DMS 273 (cell line): ENCODE results near the gene CRTC2.
"Not testable (repeated sequence)": the region's sequence is repeated elsewhere in the genome, so short reads cannot be mapped to it uniquely, and the experiment has no call there.

ENCODE experiments used
- DNase-seq: peaks from one replicate; lab custom pipeline; 2025; ENCODE audit not compliant: unreplicated experiment; lab: John Stamatoyannopoulos, UW

Gene CRTC2

GRCh38 chr1:153958111-153958960 lies at the start of gene CRTC2:
Gene CRTC2, minus strand, starts transcription at chr1:153958612. Its CDS starts 115 bp downstream, at chr1:153958497.
- DNase-seq, result peak; percentile 99

- DNase-seq, result no peak
Observed at GRCh38 chr1:154006136-154006535, 47.7 kb upstream of the CRTC2 start.

- no peak for DNase-seq
Observed at GRCh38 chr1:154000420-154000819, 42.0 kb upstream of the CRTC2 start.

- DNase-seq, result not testable (repeated sequence)
Observed at GRCh38 chr1:153996882-153997281, 38.5 kb upstream of the CRTC2 start.

- DNase-seq, result no peak
Observed at GRCh38 chr1:153995640-153996039, 37.2 kb upstream of the CRTC2 start.

GRCh38 chr1:153995202-153995601 lies 36.8 kb upstream of the CRTC2 start:
- no peak for DNase-seq

GRCh38 chr1:153991806-153992205 lies 33.4 kb upstream of the CRTC2 start:
- no peak for DNase-seq

GRCh38 chr1:153991151-153991630 lies 32.8 kb upstream of the CRTC2 start:
- no peak for DNase-seq

GRCh38 chr1:153990468-153991150 lies 32.2 kb upstream of the CRTC2 start, which contains the start of gene RPS27:
Gene RPS27, plus strand, starts transcription at chr1:153990762. Its CDS starts 35 bp downstream, at chr1:153990797.
- DNase-seq, result peak; percentile 99

- DNase-seq, result no peak
Observed at GRCh38 chr1:153987621-153988020, 29.2 kb upstream of the CRTC2 start.

GRCh38 chr1:153985941-153986761 lies 27.7 kb upstream of the CRTC2 start, which contains the start of gene RAB13:
Gene RAB13, minus strand, starts transcription at chr1:153986339. Its CDS starts 103 bp downstream, at chr1:153986236.
- DNase-seq, result peak; percentile 94

- DNase-seq, result no peak
Observed at GRCh38 chr1:153985341-153985912, 27.0 kb upstream of the CRTC2 start.

GRCh38 chr1:153984123-153984894 lies 25.9 kb upstream of the CRTC2 start:
- no peak for DNase-seq

- not testable (repeated sequence) for DNase-seq
Observed at GRCh38 chr1:153981735-153982134, 23.3 kb upstream of the CRTC2 start.

GRCh38 chr1:153979091-153979490 lies 20.7 kb upstream of the CRTC2 start:
- not testable (repeated sequence) for DNase-seq

- no peak for DNase-seq
Observed at GRCh38 chr1:153978274-153978909, 20.0 kb upstream of the CRTC2 start.

GRCh38 chr1:153977250-153978240 lies 19.1 kb upstream of the CRTC2 start, which contains the start of gene JTB:
Gene JTB, minus strand, starts transcription at chr1:153977674. Its CDS starts 422 bp downstream, at chr1:153977252.
- DNase-seq, result peak; percentile 96

- no peak for DNase-seq
Observed at GRCh38 chr1:153976819-153977249, 18.4 kb upstream of the CRTC2 start.
